Kidney glomerular epithelial cell (primary cell): Measurements from ENCODE around the gene VWA3B.
"Not testable (repeated sequence)": the region's sequence is repeated elsewhere in the genome, so short reads cannot be mapped to it uniquely, and the experiment has no call there.

Experiments used
- DNase-seq: peaks from one replicate; lab custom pipeline; 2025; lab: John Stamatoyannopoulos, UW

VWA3B gene

GRCh38 chr2:98137196-98137595 lies 50.2 kb downstream of the VWA3B start:
- no peak for DNase-seq

GRCh38 chr2:98138978-98139377 lies 52.0 kb downstream of the VWA3B start:
- not testable (repeated sequence) for DNase-seq

GRCh38 chr2:98140210-98140609 lies 53.2 kb downstream of the VWA3B start:
- no peak for DNase-seq

GRCh38 chr2:98142106-98142791 lies 55.3 kb downstream of the VWA3B start:
- no peak for DNase-seq

GRCh38 chr2:98145070-98145469 lies 58.1 kb downstream of the VWA3B start:
- DNase-seq, result no peak

GRCh38 chr2:98147900-98148299 lies 60.9 kb downstream of the VWA3B start:
- not testable (repeated sequence) for DNase-seq

- DNase-seq, result no peak
Observed at GRCh38 chr2:98148595-98149332, 61.8 kb downstream of the VWA3B start.

- no peak for DNase-seq
Observed at GRCh38 chr2:98149333-98149697, 62.3 kb downstream of the VWA3B start.

- DNase-seq, result no peak
Observed at GRCh38 chr2:98153481-98153880, 66.5 kb downstream of the VWA3B start.

- no peak for DNase-seq
Observed at GRCh38 chr2:98155291-98155690, 68.3 kb downstream of the VWA3B start.

GRCh38 chr2:98155716-98156115 lies 68.7 kb downstream of the VWA3B start:
- no peak for DNase-seq

- no peak for DNase-seq
Observed at GRCh38 chr2:98156304-98156703, 69.3 kb downstream of the VWA3B start.

GRCh38 chr2:98157557-98157956 lies 70.6 kb downstream of the VWA3B start:
- DNase-seq, result no peak

- DNase-seq, result no peak
Observed at GRCh38 chr2:98158305-98158704, 71.3 kb downstream of the VWA3B start.

- DNase-seq, result no peak
Observed at GRCh38 chr2:98160554-98160953, 73.6 kb downstream of the VWA3B start.

GRCh38 chr2:98161186-98161585 lies 74.2 kb downstream of the VWA3B start:
- DNase-seq, result no peak

- no peak for DNase-seq
Observed at GRCh38 chr2:98164256-98164655, 77.3 kb downstream of the VWA3B start.

GRCh38 chr2:98165516-98166071 lies 78.6 kb downstream of the VWA3B start:
- no peak for DNase-seq

GRCh38 chr2:98167916-98168315 lies 80.9 kb downstream of the VWA3B start:
- no peak for DNase-seq

- no peak for DNase-seq
Observed at GRCh38 chr2:98170076-98170475, 83.1 kb downstream of the VWA3B start.

- DNase-seq, result no peak
Observed at GRCh38 chr2:98172150-98172765, 85.3 kb downstream of the VWA3B start.

- DNase-seq, result no peak
Observed at GRCh38 chr2:98172951-98173350, 86.0 kb downstream of the VWA3B start.

- DNase-seq, result no peak
Observed at GRCh38 chr2:98175811-98176210, 88.8 kb downstream of the VWA3B start.
